GM23338 (cell line): ENCODE results near the gene BRAF. TPM values are rescaled to one million over a fixed set of nuclear protein-coding genes. Genes with fewer than 3 reads are reported as not detected.

Source experiments
- ATAC-seq: fragments of 200-7000 bp; cut with Tn5 transposase; 3 replicates; pipeline ENCODE4 v1.9.1; 2020
- DNase-seq: peaks from one replicate; pipeline ENCODE4 v3.0.0-alpha.2; 2015; ENCODE audit warnings: low spot score
- H2AFZ ChIP-seq: fragments of 200-600 bp; sonication (generic); 2 replicates; pipeline ENCODE4 v1.8.0; 2016; ENCODE audit warnings: antibody characterized with exemption, mild to moderate bottlenecking, moderate library complexity
- H3F3A ChIP-seq: fragments of 200-600 bp; sonication (generic); replicated peaks from 2 replicates; pipeline ENCODE4 v1.8.0; 2017; ENCODE audit warnings: antibody characterized with exemption, mixed run types, low read depth
- H3K27ac ChIP-seq: fragments of 200-600 bp; sonication (generic); 2 replicates; pipeline ENCODE4 v1.6.1; 2016; ENCODE audit warnings: low read depth
- H3K27me3 ChIP-seq: fragments of 200-600 bp; sonication (generic); 2 replicates; pipeline ENCODE4 v1.8.0; 2016; ENCODE audit warnings: mild to moderate bottlenecking, mixed run types, moderate library complexity; ENCODE audit not compliant: insufficient read depth
- H3K36me3 ChIP-seq: fragments of 200-600 bp; sonication (generic); 2 replicates; pipeline ENCODE4 v1.8.0; 2016; ENCODE audit warnings: mild to moderate bottlenecking; ENCODE audit not compliant: insufficient read depth
- H3K4me1 ChIP-seq: fragments of 200-600 bp; sonication (generic); 2 replicates; pipeline ENCODE4 v1.8.0; 2016; ENCODE audit warnings: mild to moderate bottlenecking, moderate library complexity; ENCODE audit not compliant: insufficient read depth
- H3K4me2 ChIP-seq: fragments of 200-600 bp; sonication (generic); 2 replicates; pipeline ENCODE4 v1.7.1; 2017; ENCODE audit warnings: mixed run types
- H3K4me3 ChIP-seq: fragments of 200-600 bp; sonication (generic); 2 replicates; pipeline ENCODE4 v1.6.1; 2016; ENCODE audit warnings: mixed run types
- H3K79me2 ChIP-seq: fragments of 200-600 bp; sonication (generic); replicated peaks from 2 replicates; pipeline ENCODE4 v1.8.0; 2017; ENCODE audit warnings: mild to moderate bottlenecking; ENCODE audit not compliant: insufficient read depth
- H3K9me2 ChIP-seq: fragments of 200-600 bp; sonication (generic); 2 replicates; pipeline ENCODE4 v1.8.0; 2017; ENCODE audit not compliant: insufficient read depth
- H4K20me1 ChIP-seq: fragments of 200-600 bp; sonication (generic); replicated peaks from 2 replicates; pipeline ENCODE4 v1.8.0; 2017; ENCODE audit warnings: mild to moderate bottlenecking; ENCODE audit not compliant: insufficient read depth
- H3K27ac Mint-ChIP-seq: 2 replicates; pipeline ENCODE4 v1.8.0; 2020; ENCODE audit warnings: inconsistent platforms, mild to moderate bottlenecking, moderate library complexity, mixed read lengths
- H3K27me3 Mint-ChIP-seq: 3 replicates; pipeline ENCODE4 v1.8.0; 2022; ENCODE audit warnings: low read depth, mild to moderate bottlenecking, moderate library complexity, mixed read lengths, inconsistent platforms; ENCODE audit not compliant: insufficient read depth, poor library complexity
- H3K36me3 Mint-ChIP-seq: 3 replicates; pipeline ENCODE4 v1.8.0; 2021; ENCODE audit warnings: low read depth, mild to moderate bottlenecking, inconsistent platforms, moderate library complexity, mixed read lengths
- H3K4me1 Mint-ChIP-seq: 3 replicates; pipeline ENCODE4 v1.8.0; 2020; ENCODE audit warnings: mild to moderate bottlenecking, inconsistent platforms, mixed read lengths
- H3K4me3 Mint-ChIP-seq: 3 replicates; pipeline ENCODE4 v1.8.0; 2021; ENCODE audit warnings: moderate library complexity, mild to moderate bottlenecking, inconsistent platforms, mixed read lengths
- H3K9me3 Mint-ChIP-seq: 3 replicates; pipeline ENCODE4 v1.8.0; 2020; ENCODE audit warnings: moderate library complexity, mild to moderate bottlenecking, inconsistent platforms, mixed read lengths
- CREB1 ChIP-seq: fragments of 250-450 bp; sonication (Bioruptor Pico); IDR thresholded peaks from 2 replicates; pipeline ENCODE4 v1.5.0; 2020; ENCODE audit warnings: low read depth, mild to moderate bottlenecking, moderate library complexity
- CTCF ChIP-seq, 2 experiments: fragments of 200-600 bp in 1 of 2; sonication (generic) in 1 of 2; conservative IDR thresholded peaks; 2 replicates each; pipeline versions ENCODE4 v1.5.1 to v1.6.1; 2016 to 2017; ENCODE audit warnings: antibody characterized with exemption in 2 of 2, low read depth in 2 of 2, mild to moderate bottlenecking in 2 of 2, moderate library complexity in 1 of 2
- EZH2 ChIP-seq: fragments of 200-600 bp; sonication (generic); IDR thresholded peaks from one replicate; pipeline ENCODE4 v1.8.0; 2017; ENCODE audit warnings: antibody characterized with exemption, mild to moderate bottlenecking, low read depth; ENCODE audit not compliant: unreplicated experiment
- JUNB ChIP-seq: IDR thresholded peaks from one replicate; pipeline ENCODE4 v1.6.1; 2016; ENCODE audit warnings: antibody characterized with exemption; ENCODE audit not compliant: unreplicated experiment
- NANOG ChIP-seq: IDR thresholded peaks from 2 replicates; pipeline ENCODE4 v1.6.1; 2016; ENCODE audit warnings: antibody characterized with exemption, borderline replicate concordance
- STAT1 ChIP-seq: IDR thresholded peaks from one replicate; pipeline ENCODE4 v1.6.1; 2016; ENCODE audit warnings: antibody characterized with exemption; ENCODE audit not compliant: unreplicated experiment
- ZNF114 ChIP-seq: fragments of 250-450 bp; sonication (Bioruptor Pico); IDR thresholded peaks from 2 replicates; pipeline ENCODE4 v1.5.0; 2020; ENCODE audit warnings: mild to moderate bottlenecking, moderate library complexity
- ZNF331 ChIP-seq: fragments of 250-450 bp; sonication (Bioruptor Pico); IDR thresholded peaks from 2 replicates; pipeline ENCODE4 v1.5.0; 2020; ENCODE audit warnings: low read depth, mild to moderate bottlenecking, moderate library complexity
- ZNF462 ChIP-seq: fragments of 250-450 bp; sonication (Bioruptor Pico); IDR thresholded peaks from 2 replicates; pipeline ENCODE4 v1.5.0; 2020; ENCODE audit warnings: mild to moderate bottlenecking, moderate library complexity
- polyA plus RNA-seq: library from polyadenylated mRNA; unstranded; fragments of >200 nt; fragmentation: Nextera tagmentation; extraction: Ambion mirVana; gene quantifications from 2 replicates; pipeline ENCODE4 v1.2.1, GENCODE V29; 2016
- total RNA-seq: library from RNA; depleted of rRNA; stranded (reverse); fragments of >200 nt; shearing (Covaris generic); gene quantifications from 2 replicates; pipeline ENCODE4 v1.2.3, GENCODE V29; 2014
- TF ChIP-seq, protein P1 (sequence below): IDR thresholded peaks from 2 replicates; pipeline ENCODE4 v1.6.1; 2016; ENCODE audit warnings: antibody characterized with exemption
- TF ChIP-seq, protein P2 (sequence below): IDR thresholded peaks from one replicate; pipeline ENCODE4 v1.6.1; 2018; ENCODE audit warnings: antibody characterized with exemption; ENCODE audit not compliant: unreplicated experiment

The BRAF gene
- total and polyA plus RNA-seq, 2 experiments from 2014 or later, result 14.6 to 36.8 TPM

DNA sequence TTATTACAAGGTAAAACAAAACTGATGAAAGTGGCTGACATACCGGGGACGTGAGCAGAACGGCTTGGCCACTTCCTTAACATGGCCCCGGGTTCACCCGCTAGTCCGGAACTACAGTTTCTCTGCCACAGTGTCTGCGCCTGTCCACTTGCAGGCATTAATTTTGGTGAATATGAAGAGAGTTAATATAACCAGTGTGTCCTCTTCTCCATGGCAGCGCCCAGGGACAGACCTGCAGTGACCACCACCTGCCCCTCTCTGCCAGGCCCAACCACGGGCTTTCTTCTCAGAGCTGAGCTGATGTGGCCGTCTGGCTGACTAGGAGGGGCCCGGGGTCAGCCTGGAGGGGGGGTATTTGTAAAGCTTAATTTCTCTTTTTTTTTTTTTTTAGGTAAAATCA, 229.3 kb downstream of the BRAF start (continued):
- TF ChIP-seq ZNF462 (CRISPR knock-in tag), result no peak
- no peak for TF ChIP-seq ZNF331 (CRISPR knock-in tag)
- TF ChIP-seq CREB1 (CRISPR knock-in tag), result no peak
- no peak for TF ChIP-seq STAT1
- TF ChIP-seq JUNB, result no peak
- TF ChIP-seq, protein P1, sequence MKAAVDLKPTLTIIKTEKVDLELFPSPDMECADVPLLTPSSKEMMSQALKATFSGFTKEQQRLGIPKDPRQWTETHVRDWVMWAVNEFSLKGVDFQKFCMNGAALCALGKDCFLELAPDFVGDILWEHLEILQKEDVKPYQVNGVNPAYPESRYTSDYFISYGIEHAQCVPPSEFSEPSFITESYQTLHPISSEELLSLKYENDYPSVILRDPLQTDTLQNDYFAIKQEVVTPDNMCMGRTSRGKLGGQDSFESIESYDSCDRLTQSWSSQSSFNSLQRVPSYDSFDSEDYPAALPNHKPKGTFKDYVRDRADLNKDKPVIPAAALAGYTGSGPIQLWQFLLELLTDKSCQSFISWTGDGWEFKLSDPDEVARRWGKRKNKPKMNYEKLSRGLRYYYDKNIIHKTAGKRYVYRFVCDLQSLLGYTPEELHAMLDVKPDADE, result no peak
- no peak for TF ChIP-seq ZNF114
- no peak for TF ChIP-seq EZH2

DNA sequence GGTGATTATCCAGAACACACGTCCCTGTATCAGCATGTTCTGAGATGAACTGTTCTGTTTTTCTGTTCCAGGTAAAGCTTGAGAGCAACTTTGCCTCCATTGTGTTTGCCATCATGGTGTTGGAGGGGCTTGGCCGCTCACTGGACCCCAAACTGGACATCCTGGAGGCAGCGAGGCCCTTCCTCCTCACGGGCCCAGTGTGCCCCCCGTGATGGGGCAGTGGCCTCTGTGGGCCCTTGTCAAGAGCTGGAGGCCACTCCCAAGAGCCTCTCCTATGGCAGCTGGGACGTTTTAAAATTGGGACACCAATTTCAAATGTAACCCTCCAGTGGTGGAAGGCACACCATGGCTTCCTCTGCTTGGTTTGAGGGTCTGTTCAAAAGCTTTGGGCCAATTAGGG, 230.1 kb downstream of the BRAF start:
- H3K36me3 Mint-ChIP-seq, result peaks cover 3% of the 10 kb centered on the region; the same call in 2 of the 3 replicates
- H3K9me2 ChIP-seq, result no peaks in the 10 kb centered on the region
- no peaks in the 10 kb centered on the region; the same call in 1 of the 2 replicates for H3K4me1 ChIP-seq
- H2AFZ ChIP-seq, result no peak overlapping the region
- H3K27ac Mint-ChIP-seq, result no peak overlapping the region
- no peak overlapping the region for H3K4me3 ChIP-seq
- no peaks in the 10 kb centered on the region; the same call in 1 of the 2 replicates for H4K20me1 ChIP-seq
- 0 out of 2 replicates have a peak, but pooled peaks cover 3% of the 10 kb centered on the region for H3F3A ChIP-seq
- no peak overlapping the region for H3K4me2 ChIP-seq
- H3K27ac ChIP-seq, result no peak overlapping the region
- no peak for DNase-seq
- peaks cover 21% of the 10 kb centered on the region for H3K27me3 Mint-ChIP-seq
- ATAC-seq, result no peak
- peaks cover 15% of the 10 kb centered on the region for H3K4me1 Mint-ChIP-seq
- no peaks in the 10 kb centered on the region for H3K36me3 ChIP-seq
- H3K79me2 ChIP-seq, result peaks cover 24% of the 10 kb centered on the region
- H3K9me3 Mint-ChIP-seq, result no peaks in the 10 kb centered on the region; the same call in 2 of the 3 replicates
- no peaks in the 10 kb centered on the region for H3K27me3 ChIP-seq
- H3K4me3 Mint-ChIP-seq, result no peak overlapping the region
- no peak for TF ChIP-seq ZNF331 (CRISPR knock-in tag)
- TF ChIP-seq STAT1, result no peak
- no peak for TF ChIP-seq ZNF114
- TF ChIP-seq JUNB, result no peak
- TF ChIP-seq, protein P2, sequence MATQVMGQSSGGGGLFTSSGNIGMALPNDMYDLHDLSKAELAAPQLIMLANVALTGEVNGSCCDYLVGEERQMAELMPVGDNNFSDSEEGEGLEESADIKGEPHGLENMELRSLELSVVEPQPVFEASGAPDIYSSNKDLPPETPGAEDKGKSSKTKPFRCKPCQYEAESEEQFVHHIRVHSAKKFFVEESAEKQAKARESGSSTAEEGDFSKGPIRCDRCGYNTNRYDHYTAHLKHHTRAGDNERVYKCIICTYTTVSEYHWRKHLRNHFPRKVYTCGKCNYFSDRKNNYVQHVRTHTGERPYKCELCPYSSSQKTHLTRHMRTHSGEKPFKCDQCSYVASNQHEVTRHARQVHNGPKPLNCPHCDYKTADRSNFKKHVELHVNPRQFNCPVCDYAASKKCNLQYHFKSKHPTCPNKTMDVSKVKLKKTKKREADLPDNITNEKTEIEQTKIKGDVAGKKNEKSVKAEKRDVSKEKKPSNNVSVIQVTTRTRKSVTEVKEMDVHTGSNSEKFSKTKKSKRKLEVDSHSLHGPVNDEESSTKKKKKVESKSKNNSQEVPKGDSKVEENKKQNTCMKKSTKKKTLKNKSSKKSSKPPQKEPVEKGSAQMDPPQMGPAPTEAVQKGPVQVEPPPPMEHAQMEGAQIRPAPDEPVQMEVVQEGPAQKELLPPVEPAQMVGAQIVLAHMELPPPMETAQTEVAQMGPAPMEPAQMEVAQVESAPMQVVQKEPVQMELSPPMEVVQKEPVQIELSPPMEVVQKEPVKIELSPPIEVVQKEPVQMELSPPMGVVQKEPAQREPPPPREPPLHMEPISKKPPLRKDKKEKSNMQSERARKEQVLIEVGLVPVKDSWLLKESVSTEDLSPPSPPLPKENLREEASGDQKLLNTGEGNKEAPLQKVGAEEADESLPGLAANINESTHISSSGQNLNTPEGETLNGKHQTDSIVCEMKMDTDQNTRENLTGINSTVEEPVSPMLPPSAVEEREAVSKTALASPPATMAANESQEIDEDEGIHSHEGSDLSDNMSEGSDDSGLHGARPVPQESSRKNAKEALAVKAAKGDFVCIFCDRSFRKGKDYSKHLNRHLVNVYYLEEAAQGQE, result no peak
- no peak for TF ChIP-seq EZH2
- TF ChIP-seq, protein P1, result no peak
- TF ChIP-seq CTCF (conservative IDR thresholded peaks at IDR 0.05; ENCODE audit: low read depth in 2 of 2), result no peak
- TF ChIP-seq NANOG, result no peak
